ENCODE results near the gene CHSY1. TPM values are rescaled to one million over a fixed set of nuclear protein-coding genes. Genes with fewer than 3 reads are reported as not detected.

The CHSY1 gene
- total and polyA plus RNA-seq, 7 experiments from 2014 or later = 0.78 to 47.0 (median 8.9) TPM

DNA sequence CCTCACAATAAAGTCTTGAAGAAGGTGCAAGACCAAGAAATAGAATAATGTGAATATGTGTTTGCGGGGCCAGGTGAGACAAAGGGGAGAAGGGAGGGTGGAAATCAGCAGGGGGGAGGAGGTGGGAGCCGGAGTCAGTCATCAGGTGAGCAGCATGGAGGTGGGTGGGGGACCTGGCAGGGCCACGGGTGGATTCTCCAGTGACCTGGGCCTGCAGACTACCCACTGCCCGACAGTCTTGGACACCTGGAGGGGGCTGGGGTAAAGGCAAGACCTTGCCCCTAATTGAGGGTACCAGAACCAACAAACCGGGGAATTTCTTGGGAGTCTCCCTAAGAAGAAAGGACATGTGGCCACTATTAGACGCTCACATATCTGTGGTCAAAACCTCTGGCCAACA lies 95.8 kb downstream of the CHSY1 start:
- Mint-ChIP-seq H3K4me3 (no peak overlapping the region), H3K36me3 (peaks cover 0 to 8% (median 0%) of the 10 kb centered on the region in 5 donors), H3K27me3 (no peaks in the 10 kb centered on the region), H3K9me3 (peaks cover 0 to 3% (median 0%) of the 10 kb centered on the region in 11 donors), H3K4me1 (peaks cover 4 to 43% (median 6%) of the 10 kb centered on the region in 7 donors), H3K27ac (no peak overlapping the region)
- no peaks in the 10 kb centered on the region for H3K9me3 ChIP-seq (ENCODE audit: control insufficient read depth in 2 of 3, low read length in 3 of 3)
- ChIA-PET POLR2A (no interaction called here), CTCF (no interaction called here)
- H3K27me3 ChIP-seq (ENCODE audit: control insufficient read depth in 2 of 2, insufficient read depth in 2 of 2, low read length in 2 of 2) = no peaks in the 10 kb centered on the region
- no peak for ATAC-seq
- intact Hi-C loops (cut with micrococcal nuclease) = no loop called here
- no peak for DNase-seq
- H3K27ac ChIP-seq (ENCODE audit: low read depth, low read length) = no peak overlapping the region
- H3K4me1 ChIP-seq (ENCODE audit: control insufficient read depth in 2 of 2, insufficient read depth in 2 of 2, low read length in 2 of 2) = no peaks in the 10 kb centered on the region
- no peak overlapping the region for H3K4me3 ChIP-seq (ENCODE audit: low read length)
- H3K36me3 ChIP-seq (ENCODE audit: control insufficient read depth in 2 of 3, insufficient read depth in 3 of 3, low read length in 3 of 3) = no peaks in the 10 kb centered on the region

DNA sequence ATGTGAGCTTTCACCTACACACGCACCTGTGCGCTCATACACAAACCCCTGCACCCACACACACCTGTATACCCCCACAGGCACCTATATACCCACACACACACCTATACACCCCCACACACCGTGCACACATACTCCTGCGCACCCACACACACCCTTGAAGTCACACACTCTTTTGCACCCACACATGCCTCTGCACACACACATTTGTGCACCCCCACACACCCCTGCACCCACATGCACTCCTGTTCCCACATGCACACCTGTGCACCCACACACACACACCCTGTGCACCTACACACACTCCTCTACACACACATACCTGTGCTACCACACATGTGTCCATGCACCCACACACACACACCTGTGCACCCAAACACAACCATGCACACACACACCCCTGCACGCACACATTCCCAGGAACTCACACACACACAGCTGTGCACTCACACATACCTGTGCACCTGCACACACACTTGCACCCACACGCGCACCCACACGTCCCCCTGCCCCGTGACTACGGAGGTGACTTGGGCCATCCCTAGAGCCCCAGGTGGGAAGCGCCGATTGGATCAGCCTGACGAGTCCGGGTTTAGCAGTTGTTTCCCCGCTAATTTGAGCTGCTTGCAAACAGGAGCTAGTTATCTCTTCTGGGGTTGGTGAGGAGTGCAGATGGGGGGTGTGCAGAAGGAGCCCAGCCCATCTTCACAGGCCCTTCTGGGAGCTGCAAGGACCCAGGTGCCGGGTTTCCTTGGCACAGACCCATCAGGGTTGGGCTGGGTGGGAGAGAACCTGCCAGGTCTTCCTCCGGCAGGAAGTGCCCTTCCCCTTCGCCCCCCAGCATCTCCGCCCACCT lies 97.8 kb downstream of the CHSY1 start:
- no peak for DNase-seq
- CTCF ChIA-PET = interaction anchor here (0.5 kb wide), 1 partner anchor 581 kb away, joined by 6 read pairs; no protein-coding TSS in a partner anchor
- intact Hi-C loops (cut with micrococcal nuclease) = no loop called here

DNA sequence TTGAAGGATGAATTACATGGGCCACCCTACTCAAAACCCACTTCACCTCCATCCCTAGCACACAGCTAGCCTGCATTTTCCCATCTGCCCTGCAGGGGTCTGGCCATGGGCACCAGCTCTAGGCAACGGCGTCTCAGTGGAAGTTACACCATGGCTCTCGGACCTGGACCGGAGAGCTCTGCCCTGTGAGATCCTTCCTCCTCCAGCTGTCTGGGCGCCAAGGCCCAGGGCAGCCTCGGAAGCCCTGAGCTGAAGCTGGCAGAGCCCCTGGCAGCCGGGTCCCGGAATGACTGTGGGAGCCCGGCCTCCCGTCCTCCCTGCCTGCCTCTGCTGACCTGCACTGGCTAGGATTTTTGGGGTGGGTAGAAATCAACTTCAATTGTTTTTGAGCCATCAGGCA lies 98.9 kb downstream of the CHSY1 start:
- no peak overlapping the region for H3K4me3 Mint-ChIP-seq
- no peak overlapping the region for H3K27ac ChIP-seq (ENCODE audit: low read depth, low read length)
- no peaks in the 10 kb centered on the region for H3K9me3 Mint-ChIP-seq
- no peaks in the 10 kb centered on the region for H3K9me3 ChIP-seq (ENCODE audit: control insufficient read depth in 2 of 3, low read length in 3 of 3)
- H3K4me3 ChIP-seq (ENCODE audit: low read length) = no peak overlapping the region
- intact Hi-C loops (cut with micrococcal nuclease) = no loop called here
- peaks cover 7 to 36% (median 13%) of the 10 kb centered on the region in 7 donors for H3K4me1 Mint-ChIP-seq
- H3K27me3 ChIP-seq (ENCODE audit: control insufficient read depth in 2 of 2, insufficient read depth in 2 of 2, low read length in 2 of 2) = no peaks in the 10 kb centered on the region
- ATAC-seq = no peak
- ChIA-PET POLR2A (no interaction called here), CTCF (no interaction called here)
- no peak overlapping the region for H3K27ac Mint-ChIP-seq
- H3K36me3 Mint-ChIP-seq = peaks cover 0 to 4% (median 0%) of the 10 kb centered on the region in 5 donors
- no peaks in the 10 kb centered on the region for H3K4me1 ChIP-seq (ENCODE audit: control insufficient read depth in 2 of 2, insufficient read depth in 2 of 2, low read length in 2 of 2)
- H3K27me3 Mint-ChIP-seq = no peaks in the 10 kb centered on the region
- H3K36me3 ChIP-seq (ENCODE audit: control insufficient read depth in 2 of 3, insufficient read depth in 3 of 3, low read length in 3 of 3) = no peaks in the 10 kb centered on the region
- DNase-seq = no peak

More for the DNA sequence above, 97.8 kb downstream of the CHSY1 start:
- no peak overlapping the region for H3K4me3 Mint-ChIP-seq
- H3K4me3 ChIP-seq (ENCODE audit: low read length) = no peak overlapping the region
- no peak for ATAC-seq
- peaks cover 7 to 38% (median 10%) of the 10 kb centered on the region in 7 donors for H3K4me1 Mint-ChIP-seq
- no peaks in the 10 kb centered on the region for H3K27me3 ChIP-seq (ENCODE audit: control insufficient read depth in 2 of 2, insufficient read depth in 2 of 2, low read length in 2 of 2)
- POLR2A ChIA-PET = no interaction called here
- H3K4me1 ChIP-seq (ENCODE audit: control insufficient read depth in 2 of 2, insufficient read depth in 2 of 2, low read length in 2 of 2) = no peaks in the 10 kb centered on the region
- no peak overlapping the region for H3K27ac ChIP-seq (ENCODE audit: low read depth, low read length)
- H3K36me3 ChIP-seq (ENCODE audit: control insufficient read depth in 2 of 3, insufficient read depth in 3 of 3, low read length in 3 of 3) = no peaks in the 10 kb centered on the region
- no peaks in the 10 kb centered on the region for H3K9me3 Mint-ChIP-seq
- H3K36me3 Mint-ChIP-seq = peaks cover 0 to 4% (median 0%) of the 10 kb centered on the region in 5 donors
- H3K27ac Mint-ChIP-seq = peak overlapping the region in 1 of 9 donors; percentile 23
- H3K27me3 Mint-ChIP-seq = no peaks in the 10 kb centered on the region
- H3K9me3 ChIP-seq (ENCODE audit: control insufficient read depth in 2 of 3, low read length in 3 of 3) = no peaks in the 10 kb centered on the region

DNA sequence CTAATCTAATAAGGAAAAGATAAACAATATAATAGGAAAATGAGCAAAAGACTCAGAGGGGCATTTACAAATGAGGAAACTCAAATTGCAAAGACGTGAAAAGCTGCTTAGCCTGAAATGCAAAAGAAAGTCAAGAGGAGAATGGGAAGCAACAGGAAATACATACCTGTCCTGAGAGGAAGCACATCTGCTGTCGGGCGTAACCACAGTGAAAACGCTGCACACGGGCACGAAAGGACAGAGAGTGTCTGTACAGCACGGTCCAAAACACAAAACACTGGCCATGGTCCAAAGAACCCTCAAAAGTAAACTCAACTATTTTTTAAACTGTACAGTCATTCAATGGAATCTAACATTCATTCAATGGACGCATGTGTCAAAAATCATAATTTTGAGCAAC lies 100.6 kb downstream of the CHSY1 start:
- H3K4me1 ChIP-seq (ENCODE audit: control insufficient read depth in 2 of 2, insufficient read depth in 2 of 2, low read length in 2 of 2) = no peaks in the 10 kb centered on the region
- Mint-ChIP-seq H3K4me1 (peaks cover 7 to 39% (median 13%) of the 10 kb centered on the region in 7 donors), H3K9me3 (no peaks in the 10 kb centered on the region), H3K27me3 (peaks cover 0 to 2% (median 0%) of the 10 kb centered on the region in 5 donors), H3K27ac (peak overlapping the region in 1 of 9 donors; percentile 31), H3K36me3 (peaks cover 0 to 4% (median 0%) of the 10 kb centered on the region in 5 donors), H3K4me3 (peak overlapping the region in 1 of 10 donors; percentile 65)
- H3K9me3 ChIP-seq (ENCODE audit: control insufficient read depth in 2 of 3, low read length in 3 of 3) = no peaks in the 10 kb centered on the region
- H3K4me3 ChIP-seq (ENCODE audit: low read length) = no peak overlapping the region
- intact Hi-C loops (cut with micrococcal nuclease) = no loop called here
- no peak overlapping the region for H3K27ac ChIP-seq (ENCODE audit: low read depth, low read length)
- no peaks in the 10 kb centered on the region for H3K27me3 ChIP-seq (ENCODE audit: control insufficient read depth in 2 of 2, insufficient read depth in 2 of 2, low read length in 2 of 2)
- H3K36me3 ChIP-seq (ENCODE audit: control insufficient read depth in 2 of 3, insufficient read depth in 3 of 3, low read length in 3 of 3) = no peaks in the 10 kb centered on the region
- ChIA-PET POLR2A (no interaction called here), CTCF (no interaction called here)
- DNase-seq (no peak), ATAC-seq (no peak)

DNA sequence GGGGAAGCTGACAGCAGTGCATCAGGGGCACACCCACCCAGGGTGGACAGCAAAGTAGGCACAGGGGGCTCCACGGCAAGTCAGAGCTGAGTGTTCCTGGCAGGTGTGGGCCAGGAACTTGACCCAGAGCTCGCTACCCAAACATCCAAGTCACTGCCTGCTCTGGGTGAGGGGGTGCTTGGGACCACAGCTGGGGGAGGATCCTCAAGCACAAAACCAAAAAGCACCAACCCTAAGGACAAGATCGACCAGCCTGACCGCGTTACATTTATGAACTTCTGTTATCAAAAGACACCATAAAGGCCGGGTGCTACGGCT lies 101.2 kb downstream of the CHSY1 start:
- H3K4me3 ChIP-seq (ENCODE audit: low read length) = no peak overlapping the region
- Mint-ChIP-seq H3K9me3 (no peaks in the 10 kb centered on the region), H3K4me1 (peaks cover 7 to 42% (median 13%) of the 10 kb centered on the region in 7 donors), H3K4me3 (no peak overlapping the region), H3K27ac (no peak overlapping the region), H3K27me3 (peaks cover 0 to 3% (median 0%) of the 10 kb centered on the region in 5 donors), H3K36me3 (peaks cover 0 to 4% (median 0%) of the 10 kb centered on the region in 5 donors)
- intact Hi-C loops (cut with micrococcal nuclease) = no loop called here
- H3K4me1 ChIP-seq (ENCODE audit: control insufficient read depth in 2 of 2, insufficient read depth in 2 of 2, low read length in 2 of 2) = no peaks in the 10 kb centered on the region
- ChIA-PET POLR2A (no interaction called here), CTCF (no interaction called here)
- no peaks in the 10 kb centered on the region for H3K9me3 ChIP-seq (ENCODE audit: control insufficient read depth in 2 of 3, low read length in 3 of 3)
- DNase-seq (no peak), ATAC-seq (no peak)
- H3K27ac ChIP-seq (ENCODE audit: low read depth, low read length) = no peak overlapping the region
- no peaks in the 10 kb centered on the region for H3K27me3 ChIP-seq (ENCODE audit: control insufficient read depth in 2 of 2, insufficient read depth in 2 of 2, low read length in 2 of 2)
- H3K36me3 ChIP-seq (ENCODE audit: control insufficient read depth in 2 of 3, insufficient read depth in 3 of 3, low read length in 3 of 3) = no peaks in the 10 kb centered on the region

DNA sequence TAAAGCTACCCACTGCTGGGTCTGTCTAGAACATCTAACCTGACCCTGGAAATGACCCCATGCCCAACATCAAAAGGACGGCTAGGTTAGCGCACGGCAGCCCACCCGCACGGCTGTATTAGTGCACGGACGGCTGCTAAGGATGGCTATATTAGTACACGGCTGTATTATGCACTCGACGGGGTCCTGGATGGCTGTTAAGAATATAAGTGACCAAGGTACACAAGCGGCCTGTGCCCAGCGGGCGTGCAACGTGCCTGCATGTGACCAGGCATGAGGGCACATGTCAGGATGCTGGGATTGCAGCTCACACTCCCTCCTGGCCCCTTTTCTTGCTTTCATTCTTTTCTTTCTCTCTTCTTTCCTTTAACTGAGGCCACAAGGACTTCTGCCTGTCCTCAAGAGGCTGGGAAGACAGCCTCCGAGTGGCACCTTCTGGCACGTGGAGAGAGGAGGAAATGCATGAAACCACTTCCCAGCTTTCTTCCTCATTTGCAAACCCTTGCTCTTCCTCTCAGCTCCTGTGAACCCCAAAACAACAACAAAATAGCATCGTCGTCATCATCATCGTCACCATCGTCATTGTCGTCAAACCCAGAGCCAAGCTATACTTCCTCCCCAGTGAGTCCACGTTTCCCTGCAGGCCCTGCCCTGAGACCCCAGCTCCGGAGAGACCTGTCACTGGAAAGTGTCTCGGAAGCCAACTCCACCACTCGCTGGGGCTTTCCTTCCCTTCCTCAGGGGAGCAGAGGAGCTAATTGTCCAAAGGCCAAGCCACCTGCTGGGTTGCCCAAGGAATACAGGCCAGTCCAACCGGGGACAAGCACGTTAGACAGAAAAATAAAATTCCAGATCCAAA lies 101.8 kb downstream of the CHSY1 start:
- H3K36me3 ChIP-seq (ENCODE audit: control insufficient read depth in 2 of 3, insufficient read depth in 3 of 3, low read length in 3 of 3) = no peaks in the 10 kb centered on the region
- no peaks in the 10 kb centered on the region for H3K9me3 Mint-ChIP-seq
- intact Hi-C loops (cut with micrococcal nuclease) = no loop called here
- H3K9me3 ChIP-seq (ENCODE audit: control insufficient read depth in 2 of 3, low read length in 3 of 3) = no peaks in the 10 kb centered on the region
- H3K4me3 Mint-ChIP-seq = peak overlapping the region in 1 of 10 donors; percentile 19
- POLR2A ChIA-PET = no interaction called here
- ATAC-seq (no peak), DNase-seq (no peak)
- peaks cover 0 to 3% (median 0%) of the 10 kb centered on the region in 5 donors for H3K27me3 Mint-ChIP-seq
- no peak overlapping the region for H3K27ac ChIP-seq (ENCODE audit: low read depth, low read length)
- peaks cover 0 to 4% (median 0%) of the 10 kb centered on the region in 5 donors for H3K36me3 Mint-ChIP-seq
- H3K27ac Mint-ChIP-seq = peak overlapping the region in 1 of 9 donors; percentile 16
- H3K27me3 ChIP-seq (ENCODE audit: control insufficient read depth in 2 of 2, insufficient read depth in 2 of 2, low read length in 2 of 2) = no peaks in the 10 kb centered on the region
- CTCF ChIA-PET = no interaction called here
- no peaks in the 10 kb centered on the region for H3K4me1 ChIP-seq (ENCODE audit: control insufficient read depth in 2 of 2, insufficient read depth in 2 of 2, low read length in 2 of 2)
- peaks cover 7 to 46% (median 13%) of the 10 kb centered on the region in 7 donors for H3K4me1 Mint-ChIP-seq
- H3K4me3 ChIP-seq (ENCODE audit: low read length) = no peak overlapping the region

All from naive thymus-derived CD4-positive, alpha-beta T cell (primary cell).